Fibroblast of lung (primary cell): ENCODE data around the gene PSMD8. TPM values are rescaled to one million over a fixed set of nuclear protein-coding genes. Genes with fewer than 3 reads are reported as not detected.
"Not testable (repeated sequence)": the region's sequence is repeated elsewhere in the genome, so short reads cannot be mapped to it uniquely, and the experiment has no call there.

ENCODE experiments used
- DNase-seq, 2 donors: peaks; one replicate each; pipeline versions ENCODE4 v3.0.0 to v3.0.0-alpha.2; 2010; ENCODE audit warnings: low read depth in 2 of 2
- H2AFZ ChIP-seq: 2 replicates; pipeline ENCODE4 v1.5.1; 2012; ENCODE audit warnings: low read length, control low read depth, inconsistent platforms
- H3K27ac ChIP-seq: 2 replicates; pipeline ENCODE4 v1.5.1; 2011; ENCODE audit warnings: low read length, control low read depth; ENCODE audit not compliant: insufficient read depth
- H3K27me3 ChIP-seq: 2 replicates; pipeline ENCODE4 v1.5.1; 2011; ENCODE audit warnings: mild to moderate bottlenecking, low read length; ENCODE audit not compliant: control insufficient read depth, insufficient read depth
- H3K36me3 ChIP-seq: 2 replicates; pipeline ENCODE4 v1.5.1; 2011; ENCODE audit warnings: low read length; ENCODE audit not compliant: control insufficient read depth, insufficient read depth
- H3K4me1 ChIP-seq: 2 replicates; pipeline ENCODE4 v1.5.1; 2011; ENCODE audit warnings: low read length; ENCODE audit not compliant: control insufficient read depth, insufficient read depth; ENCODE audit errors: extremely low read depth
- H3K4me2 ChIP-seq: 2 replicates; pipeline ENCODE4 v1.5.1; 2011; ENCODE audit warnings: low read length, control low read depth; ENCODE audit not compliant: insufficient read depth; ENCODE audit errors: extremely low read depth
- H3K4me3 ChIP-seq, 4 experiments: fragments of 200-600 bp in 1 of 4; sonication (generic) in 1 of 4; replicated peaks in 1 of 4; 2 replicates each; pipeline ENCODE4 v1.5.1; 2011 to 2016; ENCODE audit warnings: low read length in 4 of 4, low read depth in 3 of 4, mild to moderate bottlenecking in 3 of 4, control low read depth in 2 of 4, inconsistent platforms in 1 of 4, mixed read lengths in 1 of 4; ENCODE audit not compliant: insufficient read depth in 1 of 4; ENCODE audit errors: control extremely low read depth in 1 of 4
- H3K79me2 ChIP-seq: 2 replicates; pipeline ENCODE4 v1.5.1; 2012; ENCODE audit warnings: mild to moderate bottlenecking, low read length, inconsistent platforms; ENCODE audit not compliant: control insufficient read depth, insufficient read depth
- H3K9ac ChIP-seq: 2 replicates; pipeline ENCODE4 v1.5.1; 2011; ENCODE audit warnings: mild to moderate bottlenecking, low read length, control low read depth; ENCODE audit not compliant: insufficient read depth
- H3K9me3 ChIP-seq: 2 replicates; pipeline ENCODE4 v1.5.1; 2012; ENCODE audit warnings: low read depth, low read length; ENCODE audit not compliant: control insufficient read depth, insufficient read depth
- H4K20me1 ChIP-seq: 2 replicates; pipeline ENCODE4 v1.5.1; 2011; ENCODE audit warnings: low read length; ENCODE audit not compliant: control insufficient read depth, insufficient read depth; ENCODE audit errors: extremely low read depth
- CTCF ChIP-seq, 2 donors: IDR thresholded peaks in 1 of 2; conservative IDR thresholded peaks in 1 of 2; 1 replicate in 1 of 2; 2 replicates in 1 of 2; pipeline ENCODE4 v1.5.1; 2011 to 2012; ENCODE audit warnings: low read length in 2 of 2, control low read depth in 1 of 2, inconsistent platforms in 1 of 2, low read depth in 1 of 2, mild to moderate bottlenecking in 1 of 2
- EZH2 ChIP-seq: IDR thresholded peaks from 2 replicates; pipeline ENCODE4 v1.5.1; 2012; ENCODE audit warnings: low read length, control low read depth, mild to moderate bottlenecking; ENCODE audit errors: missing control alignments
- polyA plus RNA-seq, 2 donors: library from polyadenylated mRNA; depleted of rRNA in 1 of 2; stranded (reverse) in 1 of 2; unstranded in 1 of 2; fragments of >200 nt; gene quantifications; 2 replicates each; pipeline ENCODE4 v1.2.1, GENCODE V29; 2011 to 2012; ENCODE audit warnings: missing spikeins in 1 of 2
- total RNA-seq: library from RNA; depleted of rRNA; stranded (reverse); fragments of >200 nt; gene quantifications from 2 replicates; pipeline ENCODE4 v1.2.1, GENCODE V29; 2014

The PSMD8 gene
- total and polyA plus RNA-seq, 2 donors (not counting 1 experiment from before 2014, with no cell fraction given) = 217 to 287 TPM

- no peaks in the 10 kb centered on the region for H3K4me1 ChIP-seq
- H2AFZ ChIP-seq = no peak overlapping the region
- H3K79me2 ChIP-seq = no peaks in the 10 kb centered on the region
- H3K4me3 ChIP-seq = no peak overlapping the region
- no peak for DNase-seq
- H4K20me1 ChIP-seq = no peaks in the 10 kb centered on the region
- no peaks in the 10 kb centered on the region for H3K9me3 ChIP-seq
- TF ChIP-seq EZH2 (no peak), CTCF (conservative IDR thresholded peaks at IDR 0.05 in 1 of 2, IDR thresholded peaks at IDR 0.05 in 1 of 2; ENCODE audit: low read depth in 1 of 2, low read length in 2 of 2) (no peak)
- H3K27me3 ChIP-seq = peaks cover 8% of the 10 kb centered on the region
- H3K9ac ChIP-seq = no peak overlapping the region
- H3K36me3 ChIP-seq = no peaks in the 10 kb centered on the region
- H3K4me2 ChIP-seq = no peak overlapping the region
- no peak overlapping the region for H3K27ac ChIP-seq
Measured at GRCh38 chr19:38425222-38425809, 50.9 kb downstream of the PSMD8 start.

GRCh38 chr19:38425810-38426466 is 51.6 kb downstream of the PSMD8 start, which contains the start of gene RASGRP4:
Gene RASGRP4 (minus strand): TSS chr19:38426219. CDS start chr19:38426091, 128 bp downstream.
- DNase-seq = no peak
- Histone ChIP-seq H3K4me2 (no peak within 1 kb of the TSS), H3K4me3 (no peak within 1 kb of the TSS), H3K36me3 (no peaks in the 10 kb centered on the region), H3K4me1 (no peaks in the 10 kb centered on the region), H3K79me2 (no peaks in the 10 kb centered on the region), H3K27me3 (peaks cover 8% of the 10 kb centered on the region), H4K20me1 (no peaks in the 10 kb centered on the region), H3K27ac (no peak within 1 kb of the TSS), H3K9me3 (no peaks in the 10 kb centered on the region), H3K9ac (no peak within 1 kb of the TSS), H2AFZ (no peak within 1 kb of the TSS)
- TF ChIP-seq EZH2 = no peak
- no peak for TF ChIP-seq CTCF (conservative IDR thresholded peaks at IDR 0.05 in 1 of 2, IDR thresholded peaks at IDR 0.05 in 1 of 2; ENCODE audit: low read depth in 1 of 2, low read length in 2 of 2)

- not testable (repeated sequence) for H3K4me2 ChIP-seq, H3K9me3 ChIP-seq, H3K36me3 ChIP-seq, H3K27me3 ChIP-seq, H4K20me1 ChIP-seq, H2AFZ ChIP-seq, H3K4me1 ChIP-seq, H3K9ac ChIP-seq, DNase-seq, H3K79me2 ChIP-seq, H3K4me3 ChIP-seq, H3K27ac ChIP-seq
Measured at GRCh38 chr19:38427035-38427677, 52.8 kb downstream of the PSMD8 start.
